IPS-18a (cell line): Measurements from ENCODE around the gene PNMT.

Experiments
- H3K27ac ChIP-seq: one replicate; pipeline ENCODE4 v1.5.1; 2013; ENCODE audit warnings: low read length
- H3K27me3 ChIP-seq: one replicate; pipeline ENCODE4 v1.6.1; 2013; ENCODE audit warnings: mild to moderate bottlenecking, low read length; ENCODE audit not compliant: control insufficient read depth, insufficient read depth
- H3K36me3 ChIP-seq: one replicate; pipeline ENCODE4 v1.6.1; 2013; ENCODE audit warnings: low read depth, low read length; ENCODE audit not compliant: control insufficient read depth
- H3K4me1 ChIP-seq: one replicate; pipeline ENCODE4 v1.6.1; 2013; ENCODE audit warnings: low read depth, low read length; ENCODE audit not compliant: control insufficient read depth
- H3K4me3 ChIP-seq: one replicate; pipeline ENCODE4 v1.5.1; 2013; ENCODE audit warnings: low read length
- H3K9ac ChIP-seq: one replicate; pipeline ENCODE4 v1.6.1; 2013; ENCODE audit warnings: mild to moderate bottlenecking, low read length, moderate library complexity
- H3K9me3 ChIP-seq: one replicate; pipeline ENCODE4 v1.6.1; 2013; ENCODE audit warnings: low read depth, low read length; ENCODE audit not compliant: control insufficient read depth

The PNMT gene

GRCh38 chr17:39648616-39649366 is 19.5 kb upstream of the PNMT start:
- no peaks in the 10 kb centered on the region for H3K27me3 ChIP-seq
- H3K9me3 ChIP-seq, result no peaks in the 10 kb centered on the region
- H3K4me3 ChIP-seq, result no peak overlapping the region
- H3K9ac ChIP-seq, result no peak overlapping the region
- peaks cover 2% of the 10 kb centered on the region for H3K36me3 ChIP-seq
- H3K27ac ChIP-seq, result no peak overlapping the region
- H3K4me1 ChIP-seq, result peaks cover 25% of the 10 kb centered on the region

GRCh38 chr17:39650121-39650579 is 18.1 kb upstream of the PNMT start:
- Histone ChIP-seq H3K36me3 (peaks cover 2% of the 10 kb centered on the region), H3K4me1 (peaks cover 19% of the 10 kb centered on the region), H3K9me3 (no peaks in the 10 kb centered on the region), H3K27ac (no peak overlapping the region), H3K9ac (no peak overlapping the region), H3K4me3 (no peak overlapping the region), H3K27me3 (no peaks in the 10 kb centered on the region)

GRCh38 chr17:39651923-39652586 is 16.2 kb upstream of the PNMT start:
- peak overlapping the region; percentile 49 for H3K27ac ChIP-seq
- no peak overlapping the region for H3K4me3 ChIP-seq
- H3K9me3 ChIP-seq, result no peaks in the 10 kb centered on the region
- peaks cover 15% of the 10 kb centered on the region for H3K4me1 ChIP-seq
- H3K36me3 ChIP-seq, result peaks cover 2% of the 10 kb centered on the region
- no peaks in the 10 kb centered on the region for H3K27me3 ChIP-seq
- no peak overlapping the region for H3K9ac ChIP-seq

GRCh38 chr17:39652587-39653315 is 15.5 kb upstream of the PNMT start:
- Histone ChIP-seq H3K9ac (no peak overlapping the region), H3K27me3 (no peaks in the 10 kb centered on the region), H3K4me1 (peaks cover 15% of the 10 kb centered on the region), H3K27ac (peak overlapping the region; percentile 49), H3K4me3 (no peak overlapping the region), H3K9me3 (no peaks in the 10 kb centered on the region), H3K36me3 (peaks cover 2% of the 10 kb centered on the region)

GRCh38 chr17:39653316-39653661 is 15.0 kb upstream of the PNMT start:
- H3K36me3 ChIP-seq, result peaks cover 2% of the 10 kb centered on the region
- H3K9ac ChIP-seq, result no peak overlapping the region
- no peaks in the 10 kb centered on the region for H3K27me3 ChIP-seq
- H3K27ac ChIP-seq, result no peak overlapping the region
- peaks cover 15% of the 10 kb centered on the region for H3K4me1 ChIP-seq
- H3K9me3 ChIP-seq, result no peaks in the 10 kb centered on the region
- no peak overlapping the region for H3K4me3 ChIP-seq

GRCh38 chr17:39653662-39654331 is 14.5 kb upstream of the PNMT start:
- Histone ChIP-seq H3K27me3 (no peaks in the 10 kb centered on the region), H3K27ac (no peak overlapping the region), H3K9me3 (no peaks in the 10 kb centered on the region), H3K36me3 (peaks cover 2% of the 10 kb centered on the region), H3K4me1 (peaks cover 15% of the 10 kb centered on the region), H3K9ac (no peak overlapping the region), H3K4me3 (no peak overlapping the region)

- Histone ChIP-seq H3K4me1 (peaks cover 15% of the 10 kb centered on the region), H3K9ac (no peak overlapping the region), H3K27ac (no peak overlapping the region), H3K4me3 (no peak overlapping the region), H3K9me3 (no peaks in the 10 kb centered on the region), H3K36me3 (no peaks in the 10 kb centered on the region), H3K27me3 (no peaks in the 10 kb centered on the region)
Observed at GRCh38 chr17:39655105-39655504, 13.1 kb upstream of the PNMT start.

- Histone ChIP-seq H3K4me1 (peaks cover 6% of the 10 kb centered on the region), H3K4me3 (no peak overlapping the region), H3K9ac (no peak overlapping the region), H3K36me3 (peaks cover 3% of the 10 kb centered on the region), H3K27ac (no peak overlapping the region), H3K9me3 (no peaks in the 10 kb centered on the region), H3K27me3 (no peaks in the 10 kb centered on the region)
Observed at GRCh38 chr17:39658346-39658745, 9.9 kb upstream of the PNMT start.

GRCh38 chr17:39658760-39659159 is 9.5 kb upstream of the PNMT start:
- peaks cover 3% of the 10 kb centered on the region for H3K36me3 ChIP-seq
- H3K27me3 ChIP-seq, result no peaks in the 10 kb centered on the region
- H3K9me3 ChIP-seq, result no peaks in the 10 kb centered on the region
- no peak overlapping the region for H3K4me3 ChIP-seq
- H3K4me1 ChIP-seq, result peaks cover 6% of the 10 kb centered on the region
- no peak overlapping the region for H3K27ac ChIP-seq
- no peak overlapping the region for H3K9ac ChIP-seq

GRCh38 chr17:39659279-39660010 is 8.8 kb upstream of the PNMT start:
- Histone ChIP-seq H3K9ac (no peak overlapping the region), H3K4me1 (peaks cover 11% of the 10 kb centered on the region), H3K9me3 (no peaks in the 10 kb centered on the region), H3K27me3 (no peaks in the 10 kb centered on the region), H3K27ac (no peak overlapping the region), H3K4me3 (no peak overlapping the region), H3K36me3 (peaks cover 3% of the 10 kb centered on the region)

GRCh38 chr17:39660011-39660360 is 8.3 kb upstream of the PNMT start:
- no peak overlapping the region for H3K4me3 ChIP-seq
- peaks cover 15% of the 10 kb centered on the region for H3K4me1 ChIP-seq
- no peak overlapping the region for H3K27ac ChIP-seq
- no peaks in the 10 kb centered on the region for H3K9me3 ChIP-seq
- H3K27me3 ChIP-seq, result no peaks in the 10 kb centered on the region
- H3K9ac ChIP-seq, result no peak overlapping the region
- H3K36me3 ChIP-seq, result peaks cover 3% of the 10 kb centered on the region
